Stromal cell of bone marrow (primary cell): ENCODE data around the gene FBXL17.

Source experiments
- DNase-seq: peaks from one replicate; pipeline ENCODE4 v3.0.0-alpha.2; 2012; ENCODE audit warnings: low read depth

Gene FBXL17

DNA sequence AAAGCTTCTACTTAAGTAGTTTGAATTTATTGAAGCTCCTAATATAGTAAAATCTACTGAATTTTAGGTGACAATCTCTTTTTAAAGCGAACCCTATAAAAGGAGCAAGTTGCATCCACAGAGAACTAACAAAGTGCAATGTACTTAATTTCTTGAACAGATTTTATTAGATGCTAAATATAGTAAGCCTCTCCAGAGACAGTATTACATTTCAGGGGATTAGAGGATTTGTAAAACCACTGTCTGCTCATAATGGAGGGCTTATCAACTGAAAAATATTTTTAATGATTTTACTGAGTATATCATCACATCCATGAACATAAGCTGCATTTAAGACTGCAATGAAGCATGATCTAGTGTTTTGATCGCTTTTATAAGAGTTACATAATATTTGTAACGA, 481.2 kb downstream of the FBXL17 start:
- no peak for DNase-seq

- DNase-seq = no peak
Measured at GRCh38 chr5:107894361-107894760, 487.5 kb downstream of the FBXL17 start.

DNA sequence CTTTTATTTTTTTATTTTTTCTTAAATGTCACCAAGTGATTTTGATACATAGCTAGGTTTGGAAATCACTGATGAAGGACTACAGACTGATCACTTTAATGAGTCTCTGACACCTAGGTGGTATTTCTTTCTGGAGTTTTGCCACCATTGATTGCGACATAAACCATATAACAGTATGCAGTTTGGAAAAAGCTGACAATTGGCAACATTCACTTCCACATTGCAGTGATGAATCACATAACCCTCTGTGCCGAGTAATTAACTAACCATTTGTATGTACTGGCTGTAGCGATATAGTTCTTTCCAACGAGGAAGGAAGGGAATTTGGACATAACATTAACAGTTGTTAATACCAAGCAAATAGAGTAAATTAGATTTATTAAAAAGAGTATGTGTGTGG, 488.3 kb downstream of the FBXL17 start:
- peak; percentile 62 for DNase-seq

DNA sequence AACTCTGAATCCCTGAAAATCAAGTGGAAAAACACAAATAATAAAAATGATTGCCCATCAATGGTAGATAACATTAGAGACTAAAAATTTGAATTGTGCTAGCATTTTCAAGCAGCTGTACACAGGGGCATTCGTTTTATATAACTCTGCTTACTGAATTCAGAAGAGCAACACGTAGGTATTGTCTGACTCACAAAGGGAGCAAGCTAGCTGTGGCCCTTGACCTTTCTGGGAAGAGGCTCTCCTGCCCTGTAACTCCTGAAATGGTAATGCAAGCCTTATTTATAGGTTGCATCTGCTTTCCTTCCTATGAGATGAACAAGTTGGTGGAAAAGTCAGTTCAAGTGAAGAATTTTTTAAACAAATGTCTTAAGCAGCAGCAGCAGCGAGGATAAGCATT, 492.5 kb downstream of the FBXL17 start:
- no peak for DNase-seq

DNA sequence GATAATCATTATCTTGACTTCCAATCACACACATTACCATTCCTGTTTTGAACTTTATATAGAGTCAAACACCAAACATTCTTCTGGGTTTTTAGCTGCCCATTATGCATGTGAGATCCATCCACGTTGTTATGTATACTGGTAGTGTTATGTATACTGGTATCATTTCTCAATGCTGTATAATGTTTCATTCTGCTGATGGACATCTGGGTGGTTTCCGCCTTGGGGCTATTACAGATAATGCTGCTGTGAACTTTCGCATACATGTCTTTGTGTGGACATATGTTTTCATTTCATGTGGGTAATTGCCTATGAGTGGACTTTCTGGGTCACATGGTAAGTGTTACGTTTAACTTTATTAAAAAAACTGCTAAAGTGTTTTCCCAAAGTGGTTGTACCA, 493.4 kb downstream of the FBXL17 start:
- DNase-seq = no peak

- no peak for DNase-seq
Measured at GRCh38 chr5:107887166-107887943, 494.5 kb downstream of the FBXL17 start.

DNA sequence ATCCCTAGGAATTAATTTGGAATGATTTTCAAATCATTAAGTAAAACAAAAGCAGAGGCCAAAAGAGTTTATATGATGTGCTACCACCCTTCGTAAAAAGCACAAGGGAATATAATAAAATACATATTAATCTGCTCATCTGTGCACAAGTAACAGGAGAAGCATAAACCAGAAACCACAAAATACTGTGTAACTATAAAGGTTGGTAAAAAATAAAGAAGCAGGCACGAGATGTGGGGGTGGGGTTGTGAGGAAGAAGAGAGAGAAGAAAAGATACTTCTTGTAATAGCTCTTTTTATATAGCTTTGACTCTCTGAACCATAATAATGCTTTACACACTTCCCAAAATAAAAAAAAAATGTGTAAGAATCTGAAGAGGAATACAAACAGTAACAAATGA, 496.3 kb downstream of the FBXL17 start:
- no peak for DNase-seq

GRCh38 chr5:107884871-107885270, 497.0 kb downstream of the FBXL17 start:
- no peak for DNase-seq

GRCh38 chr5:107878661-107879060, 503.2 kb downstream of the FBXL17 start:
- peak; percentile 18 for DNase-seq

DNA sequence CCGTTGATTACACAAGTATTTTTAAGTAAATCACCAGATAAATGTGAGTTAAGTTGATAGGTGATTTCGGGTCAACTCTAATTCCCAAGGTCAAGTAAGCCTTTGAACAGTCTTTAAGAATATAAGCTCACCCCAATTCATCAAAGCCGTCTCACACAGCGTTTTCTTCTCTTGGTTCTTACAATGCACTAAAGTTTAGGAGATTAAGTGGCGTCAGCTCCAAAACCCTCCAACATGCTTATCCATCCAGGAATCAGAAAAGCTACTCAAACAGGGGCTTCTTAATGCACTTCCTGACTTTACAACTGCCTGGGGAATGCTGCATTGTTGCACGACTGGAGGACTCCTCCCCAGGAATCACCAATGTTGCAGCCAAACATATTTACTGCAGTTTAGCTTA, 505.0 kb downstream of the FBXL17 start:
- no peak for DNase-seq

DNA sequence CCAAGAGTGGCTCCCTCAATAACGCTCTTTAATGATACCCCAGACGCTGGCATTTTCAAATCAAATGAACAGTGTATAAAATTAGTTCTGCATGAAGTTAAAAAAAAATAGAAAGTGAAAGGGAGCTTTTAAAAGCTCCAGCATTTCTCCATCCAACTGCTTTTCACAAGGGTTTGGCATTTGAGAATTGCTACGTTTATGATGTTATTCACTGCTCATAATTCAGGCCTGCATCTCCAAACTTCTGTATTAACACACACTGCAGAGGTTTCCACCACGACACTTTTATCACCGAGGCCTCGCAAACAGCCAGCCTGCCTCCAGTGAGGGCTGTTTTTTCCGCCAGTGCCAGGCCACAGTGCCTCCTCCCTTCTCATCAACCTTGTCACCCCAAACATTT, 505.6 kb downstream of the FBXL17 start:
- DNase-seq = no peak

GRCh38 chr5:107875833-107876232, 506.1 kb downstream of the FBXL17 start:
- DNase-seq = no peak

DNA sequence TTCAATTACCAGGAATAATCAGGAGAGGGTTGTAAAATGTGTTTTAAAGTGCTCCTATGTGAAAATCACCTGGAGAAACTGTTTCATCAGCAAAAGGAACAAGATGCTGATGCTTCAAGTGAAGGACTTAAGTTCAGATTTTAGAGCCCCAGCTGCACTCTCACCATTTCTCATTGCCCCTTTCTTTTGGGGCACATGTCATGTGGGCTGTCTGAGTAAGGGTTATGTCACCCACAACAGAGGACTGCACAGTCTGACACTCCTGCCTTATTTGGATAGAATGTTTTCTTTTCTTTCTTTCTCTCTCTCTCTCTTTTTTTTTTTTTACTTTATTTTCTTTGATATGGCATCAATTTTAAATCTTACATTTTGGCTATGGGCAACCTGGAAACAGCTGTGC, 507.1 kb downstream of the FBXL17 start:
- DNase-seq = peak; percentile 33

DNA sequence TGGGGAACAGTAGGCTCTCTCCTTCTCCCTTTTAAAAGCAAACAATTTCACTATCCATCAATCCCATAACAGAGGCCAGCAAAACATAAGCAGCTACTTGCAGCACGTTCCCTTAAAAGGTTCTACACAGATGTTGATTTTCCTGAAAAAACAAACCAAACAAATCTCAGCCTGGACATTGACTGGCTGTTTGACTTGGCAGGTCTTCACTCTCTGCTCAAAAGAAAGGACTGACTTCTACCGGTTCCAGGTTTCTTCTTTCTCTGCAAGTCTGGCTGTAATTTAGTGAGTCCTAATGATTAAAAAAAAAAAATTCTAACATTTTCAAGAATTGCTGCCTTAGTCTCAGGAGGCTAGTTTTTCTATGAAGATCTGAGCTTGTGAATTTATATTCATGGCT, 508.0 kb downstream of the FBXL17 start:
- DNase-seq = no peak

- no peak for DNase-seq
Measured at GRCh38 chr5:107871023-107871422, 510.9 kb downstream of the FBXL17 start.

GRCh38 chr5:107869438-107870115, 512.3 kb downstream of the FBXL17 start:
- peak; percentile 36 for DNase-seq

DNA sequence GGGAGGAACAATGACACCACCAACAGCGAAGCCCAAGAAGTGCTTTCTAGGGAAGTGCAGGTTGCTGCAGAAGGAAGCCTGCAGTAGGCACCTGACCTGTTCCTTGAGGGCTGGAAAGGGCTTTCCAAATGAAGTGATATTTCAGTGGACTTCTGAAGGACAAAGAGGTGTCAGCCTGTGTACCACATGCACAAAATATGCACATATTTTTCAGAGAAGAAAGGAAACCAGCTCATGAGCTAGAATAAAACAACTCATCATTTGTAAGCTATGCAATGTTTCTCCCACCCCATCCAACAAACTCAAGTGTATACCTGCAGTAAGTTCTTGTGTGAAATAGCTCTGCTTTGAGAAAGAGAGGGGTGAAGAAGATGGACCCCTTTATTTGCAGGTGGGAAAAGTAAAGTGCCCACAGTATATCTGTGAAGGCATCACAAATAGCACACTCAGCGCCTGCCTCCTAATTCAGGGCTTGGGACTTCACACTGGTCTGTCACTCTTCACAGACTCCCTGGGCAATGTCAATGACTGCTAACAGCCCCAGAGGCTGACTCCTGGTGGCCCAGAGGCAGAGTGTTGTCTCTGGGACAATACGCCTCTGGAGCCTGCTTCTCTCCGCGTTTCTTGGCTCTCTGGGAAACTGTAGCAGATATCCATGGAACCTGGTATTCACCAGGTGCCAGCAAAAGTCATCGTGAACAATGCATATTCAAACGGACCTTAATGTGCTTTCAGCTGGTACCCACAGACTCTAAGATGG, 513.1 kb downstream of the FBXL17 start:
- no peak for DNase-seq

- DNase-seq = no peak
Measured at GRCh38 chr5:107867266-107867665, 514.6 kb downstream of the FBXL17 start.

DNA sequence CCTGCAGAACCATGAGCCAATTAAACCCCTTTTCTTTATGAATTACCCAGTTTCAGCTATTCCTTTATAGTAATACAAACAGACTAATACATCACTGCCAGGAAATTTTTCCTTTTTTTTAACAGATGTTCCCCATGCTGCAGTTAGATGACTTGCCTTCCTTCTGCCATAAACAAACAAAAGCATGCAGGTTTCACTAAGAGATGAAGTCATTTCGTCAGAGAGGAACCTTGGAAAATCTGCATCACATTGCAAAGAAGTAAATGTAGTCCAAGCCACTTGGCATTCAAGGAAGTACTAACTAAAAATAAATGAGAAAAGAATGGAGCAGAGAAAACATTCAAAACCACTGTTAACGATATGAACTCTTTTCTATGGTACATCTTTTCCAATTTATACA, 517.1 kb downstream of the FBXL17 start:
- DNase-seq = peak; percentile 23

- DNase-seq = no peak
Measured at GRCh38 chr5:107863125-107863524, 518.8 kb downstream of the FBXL17 start.

DNA sequence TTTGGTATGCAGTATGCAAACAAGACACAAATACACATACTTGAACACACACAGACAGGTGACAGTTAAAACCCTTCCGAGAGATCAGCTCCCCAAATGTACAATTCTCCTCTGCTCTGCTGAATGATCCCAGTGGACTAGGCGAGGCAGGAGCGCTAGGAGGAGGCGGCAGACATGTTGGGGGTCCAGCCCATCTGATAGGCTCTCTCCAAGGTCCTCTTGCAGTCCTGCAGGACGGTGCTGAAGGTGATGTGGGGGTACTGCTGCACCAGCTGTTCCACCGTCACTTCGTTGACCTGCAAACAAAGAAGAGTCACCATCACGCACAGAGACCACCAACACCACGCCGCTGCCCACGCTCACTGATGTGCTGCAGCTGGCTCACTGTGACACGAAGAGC, 520.3 kb downstream of the FBXL17 start:
- no peak for DNase-seq

- DNase-seq = no peak
Measured at GRCh38 chr5:107860044-107860443, 521.9 kb downstream of the FBXL17 start.

- no peak for DNase-seq
Measured at GRCh38 chr5:107858788-107859187, 523.1 kb downstream of the FBXL17 start.
